22Rv1 (cell line): ENCODE results near the gene FMNL3.

Source experiments
- CTCF ChIP-seq: fragments of 450-650 bp; IDR thresholded peaks from 2 replicates; pipeline ENCODE4 v1.5.1; 2017; ENCODE audit warnings: mild to moderate bottlenecking
- ZFX ChIP-seq: fragments of 450-650 bp; IDR thresholded peaks from 2 replicates; pipeline ENCODE4 v1.6.1; 2017; ENCODE audit warnings: antibody characterized with exemption, borderline replicate concordance

GRCh38 chr12:49708851-49709250, 1.6 kb upstream of the FMNL3 start:
- TF ChIP-seq CTCF (no peak), ZFX (no peak)
